ENCODE data around the gene PAOX.

GRCh38 chr10:133355266-133355665, 23.8 kb upstream of the PAOX start:
- TF ChIP-seq CTCF (IDR thresholded peaks at IDR 0.05; ENCODE audit: borderline replicate concordance, extremely low read depth, low read length, poor library complexity, severe bottlenecking), result no peak
- TF ChIP-seq EZH2 (IDR thresholded peaks at IDR 0.05; ENCODE audit: borderline replicate concordance, low read depth, low read length, severe bottlenecking), result no peak

All from DND-41 (cell line).